Measurements from ENCODE around the gene LRRC8B. TPM values are rescaled to one million over a fixed set of nuclear protein-coding genes. Genes with fewer than 3 reads are reported as not detected.
A peak's percentile ranks its signal among the peaks of the same experiment; 100 is the strongest.

LRRC8B gene
- total RNA-seq, 1 experiment from 2014 or later, result 24.2 TPM

DNA sequence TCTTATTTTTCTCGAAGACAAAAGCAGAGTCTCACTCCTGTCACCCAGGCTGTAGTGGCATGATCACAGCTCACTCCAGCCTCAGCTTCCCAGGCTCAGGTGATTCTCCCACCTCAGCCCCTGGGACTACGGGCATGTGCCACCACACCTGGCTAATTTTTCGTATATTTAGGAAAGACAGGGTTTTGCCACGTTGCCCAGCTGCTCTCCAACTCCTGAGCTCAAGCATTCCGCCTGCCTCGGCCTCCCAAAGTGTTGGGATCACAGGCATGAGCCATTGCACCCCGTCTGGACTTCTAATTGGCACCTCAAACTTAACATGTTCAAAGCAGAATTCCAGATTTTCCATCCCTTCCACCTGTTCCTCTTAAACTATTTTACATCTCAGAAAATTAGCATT, 89.3 kb downstream of the LRRC8B start (continued):
- TF ChIP-seq, protein P1, sequence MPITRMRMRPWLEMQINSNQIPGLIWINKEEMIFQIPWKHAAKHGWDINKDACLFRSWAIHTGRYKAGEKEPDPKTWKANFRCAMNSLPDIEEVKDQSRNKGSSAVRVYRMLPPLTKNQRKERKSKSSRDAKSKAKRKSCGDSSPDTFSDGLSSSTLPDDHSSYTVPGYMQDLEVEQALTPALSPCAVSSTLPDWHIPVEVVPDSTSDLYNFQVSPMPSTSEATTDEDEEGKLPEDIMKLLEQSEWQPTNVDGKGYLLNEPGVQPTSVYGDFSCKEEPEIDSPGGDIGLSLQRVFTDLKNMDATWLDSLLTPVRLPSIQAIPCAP (CRISPR knock-in tag; IDR thresholded peaks at IDR 0.05), result no peak
- TF ChIP-seq ZNF317 (CRISPR knock-in tag; IDR thresholded peaks at IDR 0.05; ENCODE audit: borderline replicate concordance, low read depth), result no peak
- no peak for TF ChIP-seq JUN (CRISPR knock-in tag; IDR thresholded peaks at IDR 0.05)
- no peak for TF ChIP-seq SP1 (CRISPR knock-in tag; conservative IDR thresholded peaks at IDR 0.05)
- no peak for TF ChIP-seq ATF1 (CRISPR knock-in tag; IDR thresholded peaks at IDR 0.05)

DNA sequence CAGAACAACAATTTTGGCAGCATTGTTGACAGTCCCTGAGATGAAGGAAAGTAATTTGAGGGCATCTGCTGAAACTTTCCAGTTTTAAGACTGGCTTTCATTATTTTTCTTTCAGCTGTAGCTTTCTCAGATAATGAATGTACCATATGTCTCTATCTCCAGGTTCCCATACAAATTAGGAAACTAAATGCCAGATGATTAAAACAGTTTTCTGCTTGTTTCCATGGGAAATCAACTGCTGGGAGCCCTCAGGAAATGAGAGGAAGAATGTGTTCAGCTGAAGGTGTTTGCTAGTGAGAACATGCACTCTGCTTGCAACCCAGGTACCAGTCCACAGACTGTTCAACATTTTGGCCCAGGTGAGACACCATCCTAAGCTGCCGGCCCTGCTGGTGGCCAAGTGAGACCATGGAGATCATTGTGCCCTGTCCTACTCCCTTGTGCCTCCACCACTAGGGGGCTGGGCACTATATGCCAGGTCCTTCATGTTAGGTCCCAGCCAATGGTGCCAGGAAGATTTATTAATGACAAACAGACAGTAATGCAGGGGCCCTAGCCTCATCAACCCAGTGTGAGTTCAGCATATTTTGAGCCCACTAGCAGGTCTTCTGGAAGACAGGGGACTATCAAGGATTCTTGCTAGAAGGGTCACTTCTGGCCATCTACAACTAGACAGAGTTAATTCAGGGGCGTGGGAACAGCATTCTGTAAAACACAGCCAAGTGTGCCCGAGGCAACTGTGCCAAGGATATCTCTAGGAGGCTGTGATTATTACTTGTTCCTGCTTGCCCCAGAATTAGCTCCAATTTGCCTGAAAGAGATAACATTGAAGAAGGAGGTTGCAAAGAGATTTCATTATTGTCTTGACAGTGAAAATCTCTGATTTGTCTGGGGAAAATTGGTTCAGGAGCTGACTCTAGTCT, 91.3 kb downstream of the LRRC8B start:
- Mint-ChIP-seq H3K9me3 (peaks cover 30% of the 10 kb centered on the region), H3K27ac (no peak overlapping the region), H3K4me1 (peaks cover 6% of the 10 kb centered on the region), H3K4me3 (no peak overlapping the region), H3K27me3 (ENCODE audit: low read depth) (no peaks in the 10 kb centered on the region), H3K36me3 (peaks cover 33% of the 10 kb centered on the region)
- DNase-seq (ENCODE audit: low spot score), result no peak
- ChIA-PET POLR2A (no interaction called here), CTCF (interaction anchor here (2.5 kb wide), 1 partner anchor 147 kb away, joined by 11 read pairs; no protein-coding TSS in a partner anchor)
- TF ChIP-seq NR3C1 (CRISPR knock-in tag; conservative IDR thresholded peaks at IDR 0.05; ENCODE audit: low read depth) (no peak), FOXJ3 (CRISPR knock-in tag; IDR thresholded peaks at IDR 0.05; ENCODE audit: borderline replicate concordance) (no peak), SOX15 (CRISPR knock-in tag; IDR thresholded peaks at IDR 0.05) (no peak), EMX1 (CRISPR knock-in tag; IDR thresholded peaks at IDR 0.05) (no peak), ELF4 (CRISPR knock-in tag; IDR thresholded peaks at IDR 0.05; ENCODE audit: low read depth) (no peak), ATF1 (CRISPR knock-in tag; IDR thresholded peaks at IDR 0.05) (no peak), ZNF138 (CRISPR knock-in tag; conservative IDR thresholded peaks at IDR 0.05) (no peak), ZBTB21 (CRISPR knock-in tag; IDR thresholded peaks at IDR 0.05; ENCODE audit: borderline replicate concordance) (no peak), JAZF1 (CRISPR knock-in tag; IDR thresholded peaks at IDR 0.05) (no peak), OVOL2 (CRISPR knock-in tag; IDR thresholded peaks at IDR 0.05; ENCODE audit: borderline replicate concordance) (no peak), ZNF232 (CRISPR knock-in tag; IDR thresholded peaks at IDR 0.05) (no peak)
- TF ChIP-seq, protein P2, sequence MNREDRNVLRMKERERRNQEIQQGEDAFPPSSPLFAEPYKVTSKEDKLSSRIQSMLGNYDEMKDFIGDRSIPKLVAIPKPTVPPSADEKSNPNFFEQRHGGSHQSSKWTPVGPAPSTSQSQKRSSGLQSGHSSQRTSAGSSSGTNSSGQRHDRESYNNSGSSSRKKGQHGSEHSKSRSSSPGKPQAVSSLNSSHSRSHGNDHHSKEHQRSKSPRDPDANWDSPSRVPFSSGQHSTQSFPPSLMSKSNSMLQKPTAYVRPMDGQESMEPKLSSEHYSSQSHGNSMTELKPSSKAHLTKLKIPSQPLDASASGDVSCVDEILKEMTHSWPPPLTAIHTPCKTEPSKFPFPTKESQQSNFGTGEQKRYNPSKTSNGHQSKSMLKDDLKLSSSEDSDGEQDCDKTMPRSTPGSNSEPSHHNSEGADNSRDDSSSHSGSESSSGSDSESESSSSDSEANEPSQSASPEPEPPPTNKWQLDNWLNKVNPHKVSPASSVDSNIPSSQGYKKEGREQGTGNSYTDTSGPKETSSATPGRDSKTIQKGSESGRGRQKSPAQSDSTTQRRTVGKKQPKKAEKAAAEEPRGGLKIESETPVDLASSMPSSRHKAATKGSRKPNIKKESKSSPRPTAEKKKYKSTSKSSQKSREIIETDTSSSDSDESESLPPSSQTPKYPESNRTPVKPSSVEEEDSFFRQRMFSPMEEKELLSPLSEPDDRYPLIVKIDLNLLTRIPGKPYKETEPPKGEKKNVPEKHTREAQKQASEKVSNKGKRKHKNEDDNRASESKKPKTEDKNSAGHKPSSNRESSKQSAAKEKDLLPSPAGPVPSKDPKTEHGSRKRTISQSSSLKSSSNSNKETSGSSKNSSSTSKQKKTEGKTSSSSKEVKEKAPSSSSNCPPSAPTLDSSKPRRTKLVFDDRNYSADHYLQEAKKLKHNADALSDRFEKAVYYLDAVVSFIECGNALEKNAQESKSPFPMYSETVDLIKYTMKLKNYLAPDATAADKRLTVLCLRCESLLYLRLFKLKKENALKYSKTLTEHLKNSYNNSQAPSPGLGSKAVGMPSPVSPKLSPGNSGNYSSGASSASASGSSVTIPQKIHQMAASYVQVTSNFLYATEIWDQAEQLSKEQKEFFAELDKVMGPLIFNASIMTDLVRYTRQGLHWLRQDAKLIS (CRISPR knock-in tag; IDR thresholded peaks at IDR 0.05; ENCODE audit: borderline replicate concordance), result no peak
- TF ChIP-seq, protein P3, sequence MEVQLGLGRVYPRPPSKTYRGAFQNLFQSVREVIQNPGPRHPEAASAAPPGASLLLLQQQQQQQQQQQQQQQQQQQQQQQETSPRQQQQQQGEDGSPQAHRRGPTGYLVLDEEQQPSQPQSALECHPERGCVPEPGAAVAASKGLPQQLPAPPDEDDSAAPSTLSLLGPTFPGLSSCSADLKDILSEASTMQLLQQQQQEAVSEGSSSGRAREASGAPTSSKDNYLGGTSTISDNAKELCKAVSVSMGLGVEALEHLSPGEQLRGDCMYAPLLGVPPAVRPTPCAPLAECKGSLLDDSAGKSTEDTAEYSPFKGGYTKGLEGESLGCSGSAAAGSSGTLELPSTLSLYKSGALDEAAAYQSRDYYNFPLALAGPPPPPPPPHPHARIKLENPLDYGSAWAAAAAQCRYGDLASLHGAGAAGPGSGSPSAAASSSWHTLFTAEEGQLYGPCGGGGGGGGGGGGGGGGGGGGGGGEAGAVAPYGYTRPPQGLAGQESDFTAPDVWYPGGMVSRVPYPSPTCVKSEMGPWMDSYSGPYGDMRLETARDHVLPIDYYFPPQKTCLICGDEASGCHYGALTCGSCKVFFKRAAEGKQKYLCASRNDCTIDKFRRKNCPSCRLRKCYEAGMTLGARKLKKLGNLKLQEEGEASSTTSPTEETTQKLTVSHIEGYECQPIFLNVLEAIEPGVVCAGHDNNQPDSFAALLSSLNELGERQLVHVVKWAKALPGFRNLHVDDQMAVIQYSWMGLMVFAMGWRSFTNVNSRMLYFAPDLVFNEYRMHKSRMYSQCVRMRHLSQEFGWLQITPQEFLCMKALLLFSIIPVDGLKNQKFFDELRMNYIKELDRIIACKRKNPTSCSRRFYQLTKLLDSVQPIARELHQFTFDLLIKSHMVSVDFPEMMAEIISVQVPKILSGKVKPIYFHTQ (CRISPR knock-in tag; IDR thresholded peaks at IDR 0.05), result no peak
- TF ChIP-seq, protein P4, sequence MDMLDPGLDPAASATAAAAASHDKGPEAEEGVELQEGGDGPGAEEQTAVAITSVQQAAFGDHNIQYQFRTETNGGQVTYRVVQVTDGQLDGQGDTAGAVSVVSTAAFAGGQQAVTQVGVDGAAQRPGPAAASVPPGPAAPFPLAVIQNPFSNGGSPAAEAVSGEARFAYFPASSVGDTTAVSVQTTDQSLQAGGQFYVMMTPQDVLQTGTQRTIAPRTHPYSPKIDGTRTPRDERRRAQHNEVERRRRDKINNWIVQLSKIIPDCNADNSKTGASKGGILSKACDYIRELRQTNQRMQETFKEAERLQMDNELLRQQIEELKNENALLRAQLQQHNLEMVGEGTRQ (CRISPR knock-in tag; IDR thresholded peaks at IDR 0.05), result no peak
- TF ChIP-seq, protein P5, sequence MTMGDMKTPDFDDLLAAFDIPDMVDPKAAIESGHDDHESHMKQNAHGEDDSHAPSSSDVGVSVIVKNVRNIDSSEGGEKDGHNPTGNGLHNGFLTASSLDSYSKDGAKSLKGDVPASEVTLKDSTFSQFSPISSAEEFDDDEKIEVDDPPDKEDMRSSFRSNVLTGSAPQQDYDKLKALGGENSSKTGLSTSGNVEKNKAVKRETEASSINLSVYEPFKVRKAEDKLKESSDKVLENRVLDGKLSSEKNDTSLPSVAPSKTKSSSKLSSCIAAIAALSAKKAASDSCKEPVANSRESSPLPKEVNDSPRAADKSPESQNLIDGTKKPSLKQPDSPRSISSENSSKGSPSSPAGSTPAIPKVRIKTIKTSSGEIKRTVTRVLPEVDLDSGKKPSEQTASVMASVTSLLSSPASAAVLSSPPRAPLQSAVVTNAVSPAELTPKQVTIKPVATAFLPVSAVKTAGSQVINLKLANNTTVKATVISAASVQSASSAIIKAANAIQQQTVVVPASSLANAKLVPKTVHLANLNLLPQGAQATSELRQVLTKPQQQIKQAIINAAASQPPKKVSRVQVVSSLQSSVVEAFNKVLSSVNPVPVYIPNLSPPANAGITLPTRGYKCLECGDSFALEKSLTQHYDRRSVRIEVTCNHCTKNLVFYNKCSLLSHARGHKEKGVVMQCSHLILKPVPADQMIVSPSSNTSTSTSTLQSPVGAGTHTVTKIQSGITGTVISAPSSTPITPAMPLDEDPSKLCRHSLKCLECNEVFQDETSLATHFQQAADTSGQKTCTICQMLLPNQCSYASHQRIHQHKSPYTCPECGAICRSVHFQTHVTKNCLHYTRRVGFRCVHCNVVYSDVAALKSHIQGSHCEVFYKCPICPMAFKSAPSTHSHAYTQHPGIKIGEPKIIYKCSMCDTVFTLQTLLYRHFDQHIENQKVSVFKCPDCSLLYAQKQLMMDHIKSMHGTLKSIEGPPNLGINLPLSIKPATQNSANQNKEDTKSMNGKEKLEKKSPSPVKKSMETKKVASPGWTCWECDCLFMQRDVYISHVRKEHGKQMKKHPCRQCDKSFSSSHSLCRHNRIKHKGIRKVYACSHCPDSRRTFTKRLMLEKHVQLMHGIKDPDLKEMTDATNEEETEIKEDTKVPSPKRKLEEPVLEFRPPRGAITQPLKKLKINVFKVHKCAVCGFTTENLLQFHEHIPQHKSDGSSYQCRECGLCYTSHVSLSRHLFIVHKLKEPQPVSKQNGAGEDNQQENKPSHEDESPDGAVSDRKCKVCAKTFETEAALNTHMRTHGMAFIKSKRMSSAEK (CRISPR knock-in tag; IDR thresholded peaks at IDR 0.05; ENCODE audit: borderline replicate concordance), result no peak
- TF ChIP-seq, protein P6, sequence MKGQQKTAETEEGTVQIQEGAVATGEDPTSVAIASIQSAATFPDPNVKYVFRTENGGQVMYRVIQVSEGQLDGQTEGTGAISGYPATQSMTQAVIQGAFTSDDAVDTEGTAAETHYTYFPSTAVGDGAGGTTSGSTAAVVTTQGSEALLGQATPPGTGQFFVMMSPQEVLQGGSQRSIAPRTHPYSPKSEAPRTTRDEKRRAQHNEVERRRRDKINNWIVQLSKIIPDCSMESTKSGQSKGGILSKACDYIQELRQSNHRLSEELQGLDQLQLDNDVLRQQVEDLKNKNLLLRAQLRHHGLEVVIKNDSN (CRISPR knock-in tag; IDR thresholded peaks at IDR 0.05), result no peak
- peak; percentile 82 for ATAC-seq

Measured in WTC11 (cell line).